GM21723 (cell line): ENCODE data around the gene HOXD3.

Experiments
- ATAC-seq: cut with Tn5 transposase; IDR thresholded peaks from one replicate; pipeline ENCODE4 v1.9.1; 2021; ENCODE audit warnings: mild to moderate bottlenecking, moderate library complexity; ENCODE audit not compliant: unreplicated experiment

HOXD3 gene

DNA sequence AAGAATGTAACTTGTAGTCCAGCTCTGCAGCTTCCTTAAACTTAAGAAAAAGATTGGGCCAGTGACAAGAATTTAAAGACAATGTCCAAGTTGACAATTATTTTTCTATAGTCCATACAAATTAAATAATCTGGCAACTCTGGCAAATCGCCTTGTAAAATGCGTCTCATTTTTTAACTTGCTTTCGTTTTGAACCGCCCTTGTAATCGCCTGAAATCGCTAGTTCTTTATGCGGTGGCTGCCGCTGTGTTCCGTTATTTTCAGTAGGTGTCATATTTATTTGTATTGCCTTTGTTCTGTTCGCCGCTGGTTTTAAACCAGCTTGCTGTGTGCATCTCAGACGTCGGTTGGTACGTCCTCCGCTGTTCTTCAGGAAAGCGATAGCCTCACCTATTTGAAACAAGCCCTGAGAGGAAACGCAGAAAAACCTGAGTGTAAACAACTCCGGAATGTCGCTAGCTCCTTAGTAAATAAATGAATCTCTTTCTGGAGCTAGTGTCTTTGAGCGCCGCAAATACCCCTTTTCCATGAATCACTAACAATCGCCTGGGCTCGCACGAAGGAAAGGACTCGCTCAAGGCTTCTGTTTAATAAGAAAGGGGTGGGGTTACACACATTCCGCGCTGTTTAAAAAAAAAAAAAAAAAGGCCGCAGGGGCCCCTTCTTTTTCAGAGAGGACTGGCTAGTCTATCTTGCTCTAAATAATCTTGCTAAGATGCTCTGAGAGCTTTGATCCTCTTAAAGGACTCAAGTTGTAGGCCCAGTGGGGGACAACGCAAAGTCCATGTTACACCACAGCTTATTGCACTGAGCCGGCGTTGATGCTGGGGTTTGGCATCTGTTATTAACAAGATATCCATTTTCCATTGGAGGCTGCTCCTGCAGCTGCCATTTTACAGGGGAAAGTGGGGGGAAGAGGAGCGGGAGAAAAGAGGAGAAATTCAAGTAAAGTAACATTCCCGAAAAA lies 24.6 kb upstream of the HOXD3 start:
- no peak for ATAC-seq

DNA sequence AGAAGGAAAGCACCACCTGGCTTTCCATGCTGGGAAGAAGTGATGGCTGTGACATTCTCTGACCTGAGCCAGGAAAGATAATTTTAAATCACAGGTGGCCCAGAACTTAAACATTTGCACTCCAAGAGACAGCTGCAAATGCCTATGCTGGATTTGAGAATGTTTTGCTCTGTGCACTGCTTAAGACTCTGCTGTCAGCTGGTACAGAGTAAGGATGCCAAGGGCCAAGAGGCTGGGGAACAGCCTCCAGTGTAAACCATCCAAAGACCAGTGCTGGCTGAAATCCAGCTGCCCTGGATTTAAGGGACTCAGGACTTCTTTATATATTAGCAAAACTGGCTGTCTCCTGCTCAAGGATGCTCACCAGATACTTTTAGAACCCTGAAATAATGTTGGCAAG lies 23.7 kb upstream of the HOXD3 start:
- no peak for ATAC-seq

GRCh38 chr2:176134035-176134434 lies 23.1 kb upstream of the HOXD3 start:
- no peak for ATAC-seq

DNA sequence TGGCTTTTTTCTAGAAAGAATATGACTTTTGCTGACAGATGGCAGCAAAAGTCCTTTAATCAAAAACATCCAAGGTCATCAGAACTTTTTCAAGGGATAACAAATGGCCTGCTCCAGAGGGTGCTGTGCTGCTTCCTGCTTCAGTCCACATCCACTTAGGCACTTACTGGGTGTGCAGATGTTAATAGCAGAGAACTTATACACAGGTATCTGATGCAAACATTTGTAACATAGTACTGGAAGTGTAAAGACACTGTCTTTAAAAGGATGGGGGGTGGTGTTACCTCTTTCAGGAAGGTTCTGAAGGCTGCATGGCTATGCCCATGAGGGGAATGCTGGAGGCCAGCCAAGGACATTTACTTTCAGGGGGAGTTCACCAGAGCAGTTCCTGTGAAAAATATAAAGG lies 22.1 kb upstream of the HOXD3 start:
- ATAC-seq = no peak

DNA sequence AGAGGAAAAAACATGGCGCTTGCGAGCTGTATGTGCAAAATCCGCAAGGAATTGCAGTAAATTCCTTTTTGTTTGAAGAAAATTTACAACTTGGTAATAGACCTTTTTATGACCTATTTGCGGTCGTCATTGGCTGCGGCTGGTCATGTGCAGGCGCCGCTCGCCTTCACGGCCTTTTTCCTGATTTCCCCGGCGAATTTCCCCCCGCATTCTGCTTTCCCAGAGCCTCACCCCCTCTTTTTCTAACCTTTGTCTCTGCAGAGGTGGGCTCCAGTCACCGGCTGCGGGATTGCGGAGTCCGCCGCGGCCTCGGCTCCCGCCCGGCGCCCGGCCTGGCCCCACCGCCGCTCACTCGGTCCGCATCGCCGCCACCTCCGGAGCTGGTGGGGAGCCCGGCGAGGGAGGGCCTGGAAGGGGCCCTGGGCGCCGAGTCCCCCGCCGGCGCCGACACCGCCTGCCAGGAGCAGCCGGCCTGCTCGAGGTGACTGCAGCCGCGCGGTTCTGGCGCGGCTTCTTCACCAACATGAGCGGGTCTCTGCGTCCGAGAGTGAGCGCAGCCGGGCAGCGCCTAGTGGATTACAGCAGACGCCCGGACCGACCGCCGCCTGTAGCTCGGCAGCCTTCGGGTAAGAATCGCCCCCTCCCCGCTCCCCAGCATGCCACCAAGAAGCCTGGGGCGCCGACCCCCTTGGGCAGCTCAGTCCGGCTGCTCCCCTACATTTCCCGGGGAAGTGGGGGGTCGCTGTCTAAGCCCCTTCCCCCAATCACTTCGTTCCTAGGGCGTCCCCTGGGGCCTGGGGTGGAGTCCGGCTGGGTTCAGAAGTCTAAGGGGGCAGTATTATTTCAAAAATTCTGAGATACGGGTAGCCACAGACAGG lies 20.5 kb upstream of the HOXD3 start:
- ATAC-seq = no peak

DNA sequence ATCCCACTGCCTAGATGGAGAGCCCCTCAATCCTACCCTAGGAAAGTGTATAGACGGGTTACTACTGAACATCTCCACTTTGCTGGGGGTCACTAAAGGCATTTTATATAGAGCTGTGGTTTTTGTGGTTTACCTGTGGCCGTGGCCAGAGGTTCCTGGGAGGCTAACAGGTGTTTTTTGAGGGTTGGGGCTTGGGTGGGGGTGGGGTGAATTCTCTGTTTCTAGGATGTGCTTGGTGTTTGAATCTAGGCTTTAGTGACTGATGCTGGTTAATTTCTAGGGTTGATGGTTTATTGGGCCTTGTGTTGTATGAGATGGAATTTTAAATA lies 19.9 kb upstream of the HOXD3 start:
- no peak for ATAC-seq

DNA sequence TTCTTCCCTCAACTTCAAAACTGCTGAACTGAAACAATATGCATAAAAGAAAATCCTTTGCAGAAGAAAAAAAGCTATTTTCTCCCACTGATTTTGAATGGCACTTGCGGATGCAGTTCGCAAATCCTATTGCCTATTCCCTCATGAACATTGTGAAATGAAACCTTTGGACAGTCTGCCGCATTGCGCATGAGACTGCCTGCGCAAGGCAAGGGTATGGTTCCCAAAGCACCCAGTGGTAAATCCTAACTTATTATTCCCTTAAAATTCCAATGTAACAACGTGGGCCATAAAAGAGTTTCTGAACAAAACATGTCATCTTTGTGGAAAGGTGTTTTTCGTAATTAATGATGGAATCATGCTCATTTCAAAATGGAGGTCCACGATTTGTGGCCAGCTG lies 19.2 kb upstream of the HOXD3 start:
- ATAC-seq = no peak

DNA sequence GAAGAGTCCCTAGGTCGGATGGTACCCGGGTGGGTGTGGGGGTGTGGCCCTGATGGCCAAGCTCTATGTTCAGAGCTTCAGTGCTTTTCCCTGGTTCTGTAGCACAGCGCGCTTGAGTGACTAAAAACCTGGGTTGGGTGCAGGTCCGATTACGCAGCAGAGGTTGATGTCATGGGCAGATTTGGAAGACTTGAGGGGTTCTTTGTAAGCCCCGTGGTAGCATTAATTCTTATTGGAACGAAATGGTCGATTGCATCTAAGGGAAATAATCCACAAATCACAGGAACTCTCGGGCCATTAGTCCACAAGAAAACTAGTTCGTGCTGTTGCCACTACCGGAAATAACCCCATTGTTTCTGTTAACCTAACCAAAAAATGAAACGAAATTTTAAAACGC lies 18.6 kb upstream of the HOXD3 start:
- ATAC-seq = no peak

DNA sequence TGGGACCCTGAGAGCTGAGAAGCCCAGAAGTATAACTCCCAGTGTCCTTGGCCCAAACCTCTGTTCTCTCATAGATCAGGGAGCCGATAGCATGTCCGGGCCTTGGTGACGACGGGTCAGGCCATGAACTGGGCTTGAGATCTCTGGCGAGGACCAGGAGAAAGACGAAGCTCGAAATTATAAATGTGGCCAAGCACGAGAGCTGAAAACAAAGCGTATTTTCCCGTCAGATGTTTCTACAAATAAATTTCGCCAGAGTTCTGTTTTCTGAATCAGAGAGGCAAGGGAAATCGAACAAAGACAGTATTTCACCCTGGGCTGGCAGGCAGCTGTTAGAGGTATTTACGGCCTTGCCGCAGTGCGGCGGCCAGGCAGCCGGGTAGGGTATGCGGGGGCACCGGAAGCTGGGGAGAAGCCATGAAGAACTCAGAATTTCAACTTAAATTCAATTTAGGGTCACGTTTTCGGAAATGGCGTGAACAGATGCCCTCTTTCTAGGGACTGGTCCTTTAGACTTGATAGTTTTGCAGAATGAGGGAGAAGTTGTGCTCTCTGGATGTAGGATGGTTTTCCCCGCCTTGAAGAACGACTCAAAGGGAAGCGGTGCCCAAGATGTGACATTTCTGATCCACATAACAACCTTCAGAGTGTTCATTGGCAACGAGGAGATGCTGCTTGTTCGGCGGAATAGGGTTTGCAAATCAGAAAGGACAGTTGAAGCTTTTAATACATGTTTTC lies 18.0 kb upstream of the HOXD3 start:
- ATAC-seq = no peak

- no peak for ATAC-seq
Observed at GRCh38 chr2:176139661-176140512, 17.2 kb upstream of the HOXD3 start.

DNA sequence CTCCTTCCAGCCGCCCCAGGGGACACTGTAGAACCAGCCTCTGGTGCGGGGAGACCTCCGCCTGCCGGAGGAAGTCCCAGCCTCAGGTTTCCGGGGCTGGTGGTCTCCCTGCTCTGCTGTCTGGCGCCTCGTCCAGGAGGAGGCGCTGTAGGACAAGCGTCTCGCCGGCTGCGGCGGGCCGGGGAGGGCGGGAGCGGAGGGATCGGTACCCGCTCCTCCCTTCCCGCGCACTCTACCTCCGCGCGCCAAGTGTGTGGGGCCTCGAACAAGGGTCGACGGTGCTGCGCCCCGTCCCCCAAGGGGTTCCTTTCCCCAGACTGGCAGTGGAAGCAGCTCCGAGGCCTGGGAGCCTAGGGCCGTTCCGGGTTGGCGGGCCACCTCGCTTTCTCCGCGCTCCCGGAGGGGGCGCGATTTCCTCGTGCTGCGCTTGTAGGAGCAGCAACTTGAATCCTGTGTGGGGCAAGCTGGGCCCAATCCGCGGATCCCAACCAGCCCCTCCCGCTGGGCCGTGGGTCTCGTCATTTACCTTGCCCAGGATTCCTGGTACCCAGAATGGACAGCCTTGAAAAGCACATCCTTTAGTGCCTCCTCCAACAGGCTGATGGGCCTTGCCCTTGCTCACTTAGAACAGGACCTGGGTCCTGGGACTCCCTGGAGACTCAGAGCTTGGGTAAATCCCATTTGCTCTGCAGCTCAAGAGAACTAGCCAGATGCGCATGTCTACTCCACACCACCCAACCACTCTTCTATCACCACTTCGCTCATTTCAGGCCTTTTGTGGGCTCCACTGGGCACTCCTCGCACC lies 16.4 kb upstream of the HOXD3 start:
- ATAC-seq = peak; percentile 98

DNA sequence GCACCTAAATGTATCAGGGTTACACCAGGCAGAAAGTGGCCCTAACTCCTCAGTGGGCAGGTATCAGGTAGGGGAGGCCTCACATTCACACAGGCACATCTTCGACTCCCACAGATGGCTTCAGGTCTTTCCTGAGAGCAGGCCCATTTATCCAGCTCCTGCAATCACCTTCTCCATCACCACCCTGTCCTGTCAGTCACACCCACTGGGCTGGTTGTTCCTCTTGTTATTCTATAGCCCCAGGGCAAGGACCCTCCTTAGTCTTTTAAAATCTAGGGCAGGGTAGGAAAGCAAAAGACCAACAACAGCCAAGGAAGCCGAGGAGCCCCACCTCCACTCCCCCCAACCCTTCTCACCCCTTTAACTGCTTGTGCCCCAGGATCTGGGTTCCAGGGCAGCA lies 14.8 kb upstream of the HOXD3 start:
- no peak for ATAC-seq

- ATAC-seq = no peak
Observed at GRCh38 chr2:176145085-176145969, 11.8 kb upstream of the HOXD3 start.

GRCh38 chr2:176146101-176146500 lies 11.0 kb upstream of the HOXD3 start:
- ATAC-seq = no peak

DNA sequence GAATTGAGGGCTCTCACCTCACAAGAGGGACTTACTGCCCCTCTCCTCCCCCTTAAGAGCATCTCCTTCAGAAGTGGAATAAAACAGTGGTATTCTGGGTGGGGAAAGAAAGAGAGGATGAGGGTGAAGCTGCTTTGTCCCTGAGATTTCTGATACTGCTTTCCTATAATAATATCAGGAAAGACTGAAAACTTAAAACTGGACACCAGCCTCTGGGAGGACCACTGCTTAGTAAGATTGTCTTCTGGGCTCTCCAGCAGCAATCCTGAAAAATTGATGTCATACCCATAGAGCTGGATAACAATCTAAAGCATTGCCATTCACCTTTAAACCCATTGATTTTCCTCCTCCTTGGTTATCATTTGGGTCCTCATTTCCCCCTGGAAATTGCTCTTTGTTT lies 10.5 kb upstream of the HOXD3 start:
- ATAC-seq = no peak

- ATAC-seq = no peak
Observed at GRCh38 chr2:176147210-176147799, 9.8 kb upstream of the HOXD3 start.

GRCh38 chr2:176147800-176148496 lies 9.2 kb upstream of the HOXD3 start:
- ATAC-seq = no peak
